Putamen (tissue), 1 donor: ENCODE results near the gene CCBE1.
"Not testable (repeated sequence)": the region's sequence is repeated elsewhere in the genome, so short reads cannot be mapped to it uniquely, and the experiment has no call there.

ENCODE experiments used
- DNase-seq: peaks from one replicate; pipeline ENCODE4 v3.0.0-alpha.2; 2016; ENCODE audit warnings: low spot score

CCBE1 gene

DNA sequence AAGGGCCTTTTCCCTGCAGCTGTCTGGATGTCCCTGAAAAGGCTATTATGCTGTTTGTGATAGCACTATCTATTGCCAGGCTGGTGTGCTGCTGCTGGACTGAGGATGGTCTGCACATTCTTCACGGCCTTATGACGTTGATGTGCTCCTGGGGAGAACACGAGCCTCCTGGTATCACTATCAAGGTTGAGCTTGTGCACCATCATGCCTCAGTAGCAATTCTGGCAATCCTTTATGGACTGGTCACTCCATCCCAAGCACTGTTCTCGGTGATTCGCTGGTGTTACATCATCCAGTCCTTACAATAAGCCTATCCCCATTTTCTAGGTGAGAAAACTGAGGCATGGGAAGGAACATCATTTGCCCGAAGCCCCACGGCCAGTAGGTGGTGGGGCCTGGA is 18.2 kb upstream of the CCBE1 start:
- no peak for DNase-seq

DNA sequence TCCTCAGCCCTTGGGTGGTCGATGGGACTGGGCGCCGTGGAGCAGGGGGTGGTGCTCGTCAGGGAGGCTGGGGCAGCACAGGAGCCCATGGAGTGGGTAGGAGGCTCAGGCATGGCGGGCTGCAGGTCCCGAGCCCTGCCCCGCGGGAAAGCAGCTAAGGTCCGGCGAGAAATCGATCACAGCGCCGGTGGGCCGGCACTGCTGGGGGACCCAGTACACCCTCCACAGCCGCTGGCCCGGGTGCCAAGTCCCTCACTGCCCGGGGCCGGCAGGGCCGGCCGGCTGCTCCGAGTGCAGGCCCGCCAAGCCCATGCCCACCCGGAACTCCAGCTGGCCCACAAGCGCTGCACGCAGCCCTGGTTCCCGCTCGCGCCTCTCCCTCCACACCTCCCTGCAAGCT is 16.9 kb upstream of the CCBE1 start:
- DNase-seq: not testable (repeated sequence)

DNA sequence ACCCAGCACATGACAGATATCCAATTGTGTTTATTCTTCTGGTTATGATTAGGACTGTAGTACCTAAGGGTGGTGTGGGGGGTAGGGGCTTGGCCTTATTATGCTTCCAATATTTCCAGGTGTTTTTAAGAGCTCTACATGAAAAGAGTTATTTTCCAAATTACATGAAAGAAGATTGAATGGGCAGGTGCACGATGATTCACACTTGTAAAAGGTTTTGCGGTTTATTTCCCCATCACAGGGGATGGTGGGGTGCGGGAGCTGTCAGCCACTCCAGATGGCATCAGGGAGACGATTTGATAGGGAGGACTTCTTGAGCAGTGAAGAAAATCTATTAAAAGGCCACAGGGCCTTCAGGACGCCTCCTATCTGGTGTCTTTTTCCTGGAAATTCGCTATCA is 15.1 kb upstream of the CCBE1 start:
- no peak for DNase-seq

DNA sequence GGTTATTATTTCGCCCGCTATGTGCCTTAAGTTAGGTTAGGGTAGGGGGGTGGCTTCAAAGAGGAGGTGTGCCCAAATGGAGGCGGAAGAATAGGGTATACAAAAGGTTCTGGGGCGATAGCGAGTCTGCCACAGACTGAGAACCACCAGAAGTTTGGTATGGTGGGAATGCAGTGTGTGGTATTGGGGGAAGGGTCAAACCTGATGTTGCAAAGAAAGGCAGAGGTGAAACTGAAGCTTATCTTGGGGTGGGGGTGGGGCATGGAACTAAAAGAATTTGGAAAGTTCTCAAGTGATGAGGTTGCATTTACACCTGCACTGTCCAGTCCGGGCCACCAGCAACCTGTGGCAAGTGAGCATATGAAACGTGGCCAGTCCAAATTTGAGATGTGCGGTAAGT is 11.8 kb upstream of the CCBE1 start:
- no peak for DNase-seq

DNA sequence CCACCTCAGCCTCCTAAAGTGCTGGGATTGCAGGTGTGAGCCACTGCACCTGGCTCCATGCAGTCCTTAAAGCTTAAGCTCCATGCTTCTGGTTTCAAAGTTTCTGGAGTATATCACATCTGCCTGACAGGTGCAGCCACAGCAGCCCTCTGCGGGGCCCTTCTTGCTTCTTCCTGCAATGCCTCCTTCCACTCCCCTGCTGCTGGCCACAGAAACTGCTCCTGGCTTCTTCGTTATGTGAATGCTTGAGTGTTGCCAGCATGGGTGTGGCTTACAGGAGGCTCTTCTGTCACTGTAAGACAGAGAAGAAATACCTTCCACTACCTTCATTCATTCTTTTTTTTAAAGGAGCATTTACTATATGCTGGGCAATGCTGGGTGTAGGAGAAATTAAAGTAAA is 10.1 kb upstream of the CCBE1 start:
- no peak for DNase-seq

DNA sequence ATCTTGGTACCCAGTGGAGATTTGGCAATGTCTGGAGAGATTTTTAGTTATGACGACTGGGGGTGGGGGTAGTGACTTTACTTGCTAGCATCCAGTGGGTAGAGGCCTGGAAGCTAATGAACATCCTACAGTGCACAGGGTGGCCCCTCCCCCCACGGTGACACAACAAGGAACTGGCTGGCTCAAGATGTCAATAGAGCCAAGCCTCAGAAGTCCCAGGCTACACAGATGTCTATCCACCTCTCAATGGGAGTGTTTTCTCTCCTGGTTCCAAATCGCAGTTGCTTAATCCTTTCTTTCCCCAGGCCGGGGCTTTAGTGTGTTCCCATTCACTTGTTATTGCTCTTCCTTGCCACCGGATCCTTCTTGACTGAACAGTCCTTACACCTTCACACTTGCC is 9.3 kb upstream of the CCBE1 start:
- DNase-seq: no peak

DNA sequence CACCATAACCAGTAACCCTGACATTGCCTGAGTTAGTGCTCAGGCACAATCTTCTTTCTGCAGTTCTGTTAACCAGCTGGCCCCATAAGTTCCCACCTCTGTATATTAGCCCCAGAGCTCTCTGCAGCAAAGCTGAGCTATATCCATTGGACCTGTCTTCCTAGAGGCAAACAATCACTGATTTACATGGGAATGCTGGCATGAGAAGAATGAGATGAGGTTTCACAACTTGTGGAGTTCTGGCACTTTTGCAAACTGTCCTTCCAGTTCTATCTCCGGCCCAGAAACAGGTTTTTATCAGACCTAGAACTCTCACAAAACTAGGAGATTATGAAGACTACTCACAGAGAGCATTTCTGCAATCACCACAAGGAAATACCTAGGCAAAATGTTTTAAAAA is 7.9 kb upstream of the CCBE1 start:
- DNase-seq: no peak

DNA sequence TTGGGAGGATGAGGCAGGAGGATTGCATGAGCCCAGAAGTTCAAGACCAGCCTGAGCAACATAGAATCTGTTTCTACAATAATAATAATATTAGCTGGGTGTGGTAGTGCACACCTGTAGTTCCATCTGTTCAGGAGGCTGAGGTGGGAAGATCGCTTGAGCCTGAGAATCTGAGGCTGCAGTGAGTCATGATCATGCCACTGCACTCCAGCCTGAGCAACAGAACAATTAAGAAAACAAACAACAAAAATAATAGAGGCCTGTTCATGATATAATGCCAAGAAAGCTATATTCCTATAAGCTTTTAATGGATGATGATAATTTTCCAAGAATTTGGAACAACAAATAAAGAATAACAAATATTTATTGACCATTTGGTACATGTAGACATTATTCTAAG is 6.9 kb upstream of the CCBE1 start:
- no peak for DNase-seq

DNA sequence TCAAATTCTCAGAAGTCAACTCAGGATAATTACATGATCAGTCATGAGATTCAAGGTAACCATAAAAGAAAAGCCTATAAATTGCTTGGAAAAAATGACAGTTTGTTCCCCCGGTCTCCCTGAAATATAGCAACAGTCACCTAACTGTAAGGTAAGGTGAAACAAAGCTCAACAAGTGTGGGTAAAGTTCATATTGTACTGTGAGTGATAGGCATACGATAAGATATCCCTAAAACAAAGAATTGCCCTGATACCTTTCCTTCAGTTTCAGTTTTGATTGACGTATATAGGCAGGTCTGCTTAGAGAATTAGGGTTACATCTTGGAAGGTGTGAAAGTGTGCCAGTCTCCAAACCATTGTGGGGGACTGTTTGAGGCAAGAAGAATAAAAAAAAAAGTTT is 4.0 kb upstream of the CCBE1 start:
- no peak for DNase-seq

DNA sequence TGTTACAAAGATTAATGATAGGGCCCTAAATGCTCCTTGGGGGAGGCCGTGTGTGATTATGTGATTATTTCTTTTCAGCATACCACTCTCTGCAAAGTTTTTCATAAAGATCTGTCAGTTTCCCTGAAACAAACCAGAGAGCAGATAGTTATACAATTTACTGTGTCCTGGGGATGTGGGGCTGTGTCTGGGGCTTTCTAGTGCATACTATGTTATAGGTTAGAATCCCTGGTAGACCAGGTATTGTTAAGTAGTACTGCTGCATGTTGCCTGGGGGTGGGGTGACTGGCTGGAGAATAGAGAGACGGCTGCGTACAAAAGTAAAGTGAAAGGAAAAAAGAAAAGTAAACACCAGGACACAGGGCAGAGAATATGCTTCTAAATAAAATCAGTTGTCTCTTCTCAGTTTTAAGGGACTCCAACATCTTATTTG is 3.3 kb upstream of the CCBE1 start:
- no peak for DNase-seq

DNA sequence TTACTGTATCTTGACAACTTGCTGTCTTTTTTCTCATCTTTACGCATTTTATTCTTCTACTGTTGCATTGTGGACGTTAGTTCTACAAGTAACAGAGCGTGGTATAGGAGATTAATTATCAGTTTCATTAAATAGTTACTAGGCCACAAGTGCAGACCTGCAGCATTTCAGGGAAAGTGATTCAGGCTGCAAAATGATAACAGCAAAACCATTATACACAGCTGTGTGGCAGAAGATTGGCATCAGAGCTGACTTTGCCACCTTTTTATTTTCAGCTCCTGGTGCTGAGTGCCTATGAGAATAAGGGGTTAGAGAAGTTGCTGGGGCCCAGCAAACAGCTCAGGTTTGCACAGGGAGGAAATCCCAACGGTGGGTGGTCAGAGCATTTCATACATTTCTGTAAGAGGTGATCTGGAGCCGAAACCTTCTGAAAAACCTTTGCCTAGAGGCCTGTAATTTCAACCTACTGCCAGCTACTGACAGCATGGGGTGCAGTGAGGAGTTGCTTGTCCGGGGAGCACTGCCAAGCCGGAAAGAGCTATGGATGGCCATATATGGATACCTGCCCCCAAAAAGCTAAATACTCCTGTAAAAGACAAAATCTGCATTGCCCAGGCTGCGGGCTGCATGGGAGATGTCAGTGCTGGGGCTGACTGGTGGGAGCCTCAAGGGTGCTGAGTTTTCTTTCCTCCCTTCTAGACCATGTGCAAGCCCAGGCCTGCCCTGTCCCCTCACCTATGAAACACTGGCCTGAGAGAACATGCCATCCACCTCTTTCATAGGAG is 2.7 kb upstream of the CCBE1 start:
- no peak for DNase-seq

DNA sequence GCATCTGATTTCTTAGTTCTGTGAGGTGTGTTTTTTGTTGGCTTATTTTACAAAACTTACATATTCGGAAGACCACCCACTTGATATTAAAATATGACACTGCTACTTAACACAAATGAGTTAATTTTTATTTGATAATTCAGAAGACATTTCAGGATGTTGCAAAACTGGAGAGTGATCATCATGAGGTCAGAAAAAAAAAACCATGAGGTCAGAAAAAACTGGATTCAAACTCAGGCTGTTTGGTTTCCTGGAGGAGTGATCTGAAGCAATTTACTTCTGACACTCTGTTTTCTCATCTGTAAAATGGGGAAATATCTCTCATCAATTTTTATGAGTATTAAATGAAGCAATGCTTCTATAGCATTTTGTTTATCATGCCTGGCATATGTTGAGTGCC is 1.8 kb upstream of the CCBE1 start:
- DNase-seq: no peak

DNA sequence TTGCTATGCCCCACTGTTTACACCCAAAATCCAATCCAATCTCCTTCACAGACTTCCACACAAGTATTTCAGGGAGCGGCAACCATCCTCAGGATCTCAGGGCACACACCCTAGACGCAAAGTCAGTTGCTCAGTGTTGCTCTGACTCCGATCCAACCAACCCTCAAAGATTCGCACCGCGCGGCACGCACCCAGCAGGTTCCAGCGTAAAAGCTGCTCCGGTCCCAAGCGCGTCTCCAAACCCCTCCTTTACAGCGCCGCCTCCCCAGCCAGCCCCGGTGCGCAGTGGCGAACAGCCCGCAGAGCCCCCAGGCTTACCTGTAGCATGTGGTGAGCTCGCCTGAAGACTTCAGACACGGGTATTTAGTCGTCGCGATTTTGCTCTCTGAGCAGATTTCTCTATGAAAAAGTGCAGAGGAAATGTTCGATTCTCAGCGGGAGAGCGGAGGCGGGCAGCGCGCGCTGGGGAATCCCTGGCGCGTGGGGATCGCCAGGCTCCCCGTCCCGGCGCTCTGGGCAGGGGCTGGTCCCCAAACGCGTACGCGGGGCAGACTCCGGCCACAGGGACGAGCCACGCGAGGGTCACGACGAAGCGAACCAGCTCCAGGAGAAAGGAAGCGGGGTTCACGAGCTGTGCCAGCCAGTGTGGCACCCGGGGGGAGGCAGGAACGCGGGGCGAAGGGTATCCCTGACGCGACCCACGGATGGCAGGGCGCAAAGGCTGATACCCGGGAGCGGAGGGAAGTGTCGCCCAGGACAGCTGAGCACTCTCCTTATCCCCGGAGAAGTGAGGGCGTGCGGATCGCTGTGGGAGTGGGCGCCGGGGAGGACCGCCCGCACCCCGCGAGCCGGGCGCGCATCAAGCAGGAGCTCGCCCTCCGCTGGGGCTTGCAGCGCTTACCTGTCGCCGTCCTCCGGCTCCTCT is 650 bp downstream of the CCBE1 start:
- no peak for DNase-seq

DNA sequence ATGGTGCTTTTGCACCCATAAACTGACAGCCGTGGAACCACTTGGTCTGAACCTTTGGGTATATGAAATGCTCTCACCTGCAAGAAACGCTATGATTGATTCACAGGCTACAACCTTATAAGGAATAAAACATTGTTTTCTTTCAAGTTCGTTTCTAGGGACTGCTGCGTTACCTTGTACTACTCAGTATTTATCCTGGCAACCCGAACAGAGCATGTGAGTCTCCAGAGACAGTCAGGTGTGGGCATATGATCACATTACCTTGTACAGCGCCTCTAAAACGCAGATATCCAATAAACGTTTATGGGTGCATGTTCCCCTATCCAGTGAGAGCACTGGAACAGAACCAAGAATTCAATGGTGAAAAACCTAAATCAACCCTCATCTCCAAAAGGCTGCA is 1.7 kb downstream of the CCBE1 start:
- DNase-seq: no peak

DNA sequence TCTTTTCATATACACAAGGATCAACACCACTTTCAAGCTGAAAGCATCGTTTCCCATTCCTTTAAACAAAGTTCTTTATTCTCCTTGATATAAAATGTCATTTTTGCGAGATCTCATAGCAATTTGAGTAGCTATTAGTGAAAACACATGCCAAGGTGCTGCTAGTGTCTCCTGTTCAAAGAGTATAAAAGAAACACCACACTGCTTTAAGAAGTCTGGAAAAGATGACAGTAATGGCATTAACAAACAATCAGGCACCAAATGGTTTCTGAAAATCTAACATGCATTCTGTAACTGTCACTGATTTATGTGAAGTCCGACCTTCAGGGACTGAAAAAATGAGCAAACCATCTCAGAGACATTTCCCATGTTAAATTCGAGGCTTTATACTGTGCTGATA is 2.4 kb downstream of the CCBE1 start:
- no peak for DNase-seq

DNA sequence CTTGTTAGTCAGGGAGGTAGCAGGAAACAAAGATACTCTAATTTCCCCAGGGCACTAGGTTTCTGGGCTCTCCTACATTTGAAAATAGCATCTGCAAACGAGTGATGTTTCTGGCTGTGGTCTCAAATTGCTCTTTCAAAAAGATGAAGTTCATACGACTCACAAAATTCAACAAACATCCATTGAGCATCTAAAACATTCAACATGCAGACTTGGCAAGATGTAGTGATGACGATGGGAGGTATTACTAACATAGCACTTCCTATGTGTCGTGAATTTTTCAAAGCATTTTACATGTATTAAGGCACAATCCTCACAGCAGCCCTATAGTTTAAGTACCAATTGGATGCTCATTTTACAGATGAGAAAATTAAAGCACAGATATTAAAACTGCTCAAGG is 5.2 kb downstream of the CCBE1 start:
- DNase-seq: no peak

DNA sequence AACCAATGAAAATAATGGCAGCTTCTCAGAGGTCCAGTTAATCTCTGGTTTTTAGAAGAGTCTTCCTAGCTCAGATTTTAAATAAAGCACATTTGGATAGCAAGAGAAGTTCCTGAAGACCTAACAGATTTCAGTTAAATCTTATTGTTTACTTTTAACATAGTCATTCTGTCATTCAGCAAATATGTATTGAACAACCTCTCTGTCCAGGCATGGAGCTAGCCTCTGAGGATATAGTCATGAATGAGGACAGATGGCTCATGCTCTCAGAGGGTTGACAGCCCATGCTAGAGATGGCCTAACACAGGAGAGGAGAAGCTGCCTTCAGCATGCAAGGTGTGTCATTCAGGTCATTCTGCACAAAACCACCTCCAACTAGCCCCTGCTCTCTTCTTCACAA is 6.2 kb downstream of the CCBE1 start:
- DNase-seq: no peak

DNA sequence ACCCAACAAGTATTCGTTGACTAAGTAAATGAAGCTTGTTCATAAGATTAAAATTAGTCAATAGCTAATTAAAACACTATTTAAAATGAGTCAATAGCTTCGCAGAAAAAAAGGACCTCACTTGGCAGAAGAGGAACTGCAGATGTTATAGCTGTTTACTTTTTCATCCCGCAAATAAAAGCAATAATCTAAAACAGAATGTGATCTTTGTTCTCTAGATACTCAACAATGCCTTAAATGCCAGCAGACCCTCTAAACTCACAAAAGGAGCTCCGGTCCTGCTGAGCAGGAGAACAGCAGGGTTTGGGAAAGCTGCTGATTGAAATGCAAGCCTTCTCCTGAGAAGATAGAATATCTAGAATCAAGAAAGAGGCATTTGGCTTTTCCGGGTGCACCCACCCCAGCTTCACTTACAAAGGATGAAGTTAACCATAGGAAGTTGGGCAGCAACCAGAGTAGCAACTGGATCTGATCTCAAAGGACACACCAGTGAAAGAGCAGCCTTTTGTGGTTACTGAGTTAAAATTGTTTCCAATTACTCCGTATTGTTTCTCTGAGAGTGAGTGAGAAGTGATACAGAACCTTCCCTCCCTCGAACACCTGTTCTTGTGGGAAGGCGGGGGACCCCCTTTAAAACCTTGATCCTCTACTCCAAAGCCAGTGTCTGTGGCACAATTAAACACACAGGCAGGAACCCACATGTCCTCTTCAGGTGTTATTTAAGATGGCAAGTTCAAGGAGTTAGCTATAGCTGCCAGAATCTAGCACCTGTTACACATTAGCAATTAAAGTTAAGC is 6.8 kb downstream of the CCBE1 start:
- no peak for DNase-seq

DNA sequence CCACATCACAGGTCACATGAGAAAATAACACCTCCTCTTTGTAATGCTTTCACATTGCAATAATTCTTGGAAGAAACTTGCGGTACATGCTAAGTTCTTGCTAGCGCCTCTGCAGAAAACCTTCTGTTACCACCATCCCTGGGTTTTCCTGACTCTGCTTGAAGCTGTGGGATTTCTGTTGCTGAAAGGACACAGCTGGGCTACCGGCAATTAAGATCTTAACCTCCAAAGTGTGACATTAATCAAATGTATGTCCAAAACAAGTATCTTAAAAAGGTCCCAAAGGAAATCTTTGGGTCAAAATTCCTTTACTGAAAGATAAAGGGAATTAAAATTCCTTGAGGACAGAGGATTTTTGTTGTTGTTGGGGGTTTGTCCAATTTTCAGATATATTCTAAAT is 7.5 kb downstream of the CCBE1 start:
- DNase-seq: no peak

DNA sequence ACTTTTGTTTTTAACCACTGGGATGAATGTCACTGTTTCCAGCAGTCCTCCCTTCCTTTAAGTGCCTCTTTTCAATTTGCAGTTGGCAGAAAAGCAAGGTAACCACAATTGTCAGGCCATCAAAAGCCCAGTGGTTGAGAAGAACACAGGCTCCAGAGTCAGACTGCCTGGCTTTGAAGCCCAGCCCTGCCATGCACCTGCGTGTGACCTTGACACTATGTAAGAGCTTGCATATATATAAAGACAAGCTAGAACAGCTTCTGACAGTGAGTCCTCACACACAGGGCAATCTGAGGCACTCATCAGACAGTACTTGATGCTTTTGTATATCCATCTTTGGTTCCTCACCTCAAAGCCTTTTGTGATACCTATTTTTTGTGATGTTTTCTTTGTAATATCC is 11.0 kb downstream of the CCBE1 start:
- DNase-seq: no peak

DNA sequence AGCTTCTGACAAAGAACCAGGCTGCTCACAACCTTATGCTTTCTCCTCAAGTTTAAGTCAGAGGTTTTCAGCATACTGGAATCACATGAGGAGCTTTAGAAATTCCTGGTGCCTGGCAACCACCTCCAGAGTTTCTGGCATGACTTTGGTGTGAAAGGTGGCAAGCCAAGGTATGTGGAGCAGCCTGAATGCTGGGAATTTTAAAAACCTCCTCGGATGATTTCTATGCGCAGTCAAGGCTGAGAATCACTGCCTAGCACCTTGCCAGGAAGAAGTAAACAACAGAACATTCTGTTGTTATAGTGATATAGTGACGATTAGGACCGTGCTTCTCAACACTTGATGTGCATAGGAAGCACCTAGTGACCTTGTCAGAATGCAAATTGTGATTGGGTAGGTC is 11.7 kb downstream of the CCBE1 start:
- no peak for DNase-seq

DNA sequence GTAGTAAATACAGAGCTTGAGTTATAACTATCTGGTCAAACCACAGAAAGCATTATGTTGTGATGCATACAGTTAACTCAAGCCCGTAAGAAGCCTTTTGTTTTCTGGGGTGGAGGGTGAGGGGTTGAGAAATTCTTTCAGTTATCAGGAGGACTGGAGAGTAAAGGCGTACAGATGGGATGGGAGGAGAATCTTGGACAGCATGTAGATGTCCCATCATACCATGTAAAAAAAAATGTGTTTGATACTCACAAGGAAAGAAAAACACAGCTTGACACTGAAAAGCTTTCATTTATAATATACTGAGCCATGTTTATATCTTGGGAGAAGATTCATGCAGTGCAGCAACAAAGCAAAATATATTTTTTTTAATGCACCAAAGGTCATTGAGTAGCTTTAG is 12.4 kb downstream of the CCBE1 start:
- DNase-seq: no peak
